Subcutaneous adipose tissue (tissue), 4 donors: ENCODE data around the gene PSEN2. TPM values are rescaled to one million over a fixed set of nuclear protein-coding genes. Genes with fewer than 3 reads are reported as not detected.

ENCODE experiments used
- total RNA-seq, 4 donors: library from RNA; depleted of rRNA; stranded (reverse); fragments of >200 nt; gene quantifications; one replicate each; pipeline ENCODE4 v1.1.0, GENCODE V29; 2016
- TF ChIP-seq, protein P1 (sequence below): fragments of 450-650 bp; IDR thresholded peaks from one replicate; pipeline ENCODE4 v1.5.1; 2016; ENCODE audit warnings: low read depth, mild to moderate bottlenecking, control low read depth, antibody characterized with exemption, moderate library complexity

Gene PSEN2
- total RNA-seq, 4 donors from 2014 or later: 14.2 to 37.0 (median 26.5) TPM

DNA sequence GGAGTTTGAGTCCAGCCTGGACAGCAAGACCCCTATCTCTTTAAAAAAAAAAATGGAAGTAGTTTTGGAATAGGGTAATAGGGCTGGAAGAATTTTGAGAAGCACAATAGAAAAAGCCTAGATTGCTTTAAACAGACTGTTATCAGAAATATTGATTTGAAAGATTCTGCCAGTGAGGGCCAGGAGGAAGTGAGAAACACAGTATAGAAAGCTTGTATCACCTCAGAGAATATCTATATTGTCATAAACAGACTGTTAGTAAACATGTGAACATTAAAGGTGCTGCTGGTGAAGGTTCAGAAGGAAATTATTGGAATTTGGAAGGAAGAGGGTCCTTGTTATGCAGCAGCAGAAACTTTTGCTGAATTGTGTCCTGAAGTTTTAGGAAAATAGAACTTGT, 24.8 kb upstream of the PSEN2 start:
- TF ChIP-seq, protein P1, sequence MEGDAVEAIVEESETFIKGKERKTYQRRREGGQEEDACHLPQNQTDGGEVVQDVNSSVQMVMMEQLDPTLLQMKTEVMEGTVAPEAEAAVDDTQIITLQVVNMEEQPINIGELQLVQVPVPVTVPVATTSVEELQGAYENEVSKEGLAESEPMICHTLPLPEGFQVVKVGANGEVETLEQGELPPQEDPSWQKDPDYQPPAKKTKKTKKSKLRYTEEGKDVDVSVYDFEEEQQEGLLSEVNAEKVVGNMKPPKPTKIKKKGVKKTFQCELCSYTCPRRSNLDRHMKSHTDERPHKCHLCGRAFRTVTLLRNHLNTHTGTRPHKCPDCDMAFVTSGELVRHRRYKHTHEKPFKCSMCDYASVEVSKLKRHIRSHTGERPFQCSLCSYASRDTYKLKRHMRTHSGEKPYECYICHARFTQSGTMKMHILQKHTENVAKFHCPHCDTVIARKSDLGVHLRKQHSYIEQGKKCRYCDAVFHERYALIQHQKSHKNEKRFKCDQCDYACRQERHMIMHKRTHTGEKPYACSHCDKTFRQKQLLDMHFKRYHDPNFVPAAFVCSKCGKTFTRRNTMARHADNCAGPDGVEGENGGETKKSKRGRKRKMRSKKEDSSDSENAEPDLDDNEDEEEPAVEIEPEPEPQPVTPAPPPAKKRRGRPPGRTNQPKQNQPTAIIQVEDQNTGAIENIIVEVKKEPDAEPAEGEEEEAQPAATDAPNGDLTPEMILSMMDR: no peak

DNA sequence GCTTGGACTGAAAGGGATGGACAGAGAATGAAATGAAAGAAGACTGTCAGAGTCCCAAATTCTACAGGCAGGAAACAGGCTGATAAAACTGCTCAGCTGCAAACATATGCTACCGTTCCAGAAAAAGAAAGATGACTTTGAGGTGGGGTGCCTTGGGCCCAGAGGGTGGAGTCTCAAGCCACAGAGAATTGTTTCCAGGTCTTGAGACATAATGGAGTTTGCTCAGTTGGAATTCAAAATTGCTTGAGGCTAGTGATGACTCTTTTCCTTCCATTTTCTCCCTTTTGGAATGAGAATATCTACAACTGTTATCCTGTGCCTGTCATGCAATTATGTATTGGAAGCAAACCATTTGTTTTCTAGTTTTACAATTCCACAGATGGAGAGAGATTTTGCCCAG, 23.6 kb upstream of the PSEN2 start:
- TF ChIP-seq, protein P1: no peak

DNA sequence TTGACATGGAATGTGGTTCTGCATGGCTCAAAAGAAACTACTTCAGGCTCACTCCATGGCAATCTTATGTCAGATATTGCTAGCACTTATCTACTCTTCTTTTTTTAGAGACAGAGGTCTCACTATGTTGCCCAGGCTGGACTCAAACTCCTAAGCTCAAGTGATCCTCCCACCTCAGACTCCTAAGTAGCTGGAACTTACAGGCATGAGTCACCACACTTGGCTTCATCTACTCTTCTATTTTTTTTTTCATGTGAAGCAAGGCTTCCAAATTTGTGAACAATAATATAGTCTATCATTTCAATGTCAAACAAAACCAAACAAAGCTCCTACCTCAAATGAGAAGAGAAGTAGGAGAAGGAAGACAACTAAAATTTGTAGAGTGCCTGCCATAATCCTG, 7.5 kb upstream of the PSEN2 start:
- TF ChIP-seq, protein P1: no peak

DNA sequence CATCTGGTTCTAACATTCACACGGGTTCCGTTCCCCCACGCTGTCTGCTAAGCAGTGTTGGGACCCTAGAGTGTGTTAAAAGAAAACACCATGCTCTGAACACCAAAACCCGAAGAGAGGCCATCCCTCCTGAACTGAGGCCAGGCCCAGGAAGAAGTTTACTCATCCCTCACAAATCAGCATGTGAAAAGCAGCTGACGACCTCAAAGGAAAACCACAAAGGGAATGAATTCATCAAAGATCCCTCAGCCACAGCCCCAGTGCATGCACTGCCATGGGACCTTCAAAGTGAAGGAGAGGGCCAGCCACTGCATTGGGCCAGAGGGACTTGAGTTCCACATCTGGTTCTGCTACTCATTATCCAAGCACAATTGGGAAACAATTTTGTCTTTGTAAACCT, 7.0 kb upstream of the PSEN2 start:
- TF ChIP-seq, protein P1: no peak

DNA sequence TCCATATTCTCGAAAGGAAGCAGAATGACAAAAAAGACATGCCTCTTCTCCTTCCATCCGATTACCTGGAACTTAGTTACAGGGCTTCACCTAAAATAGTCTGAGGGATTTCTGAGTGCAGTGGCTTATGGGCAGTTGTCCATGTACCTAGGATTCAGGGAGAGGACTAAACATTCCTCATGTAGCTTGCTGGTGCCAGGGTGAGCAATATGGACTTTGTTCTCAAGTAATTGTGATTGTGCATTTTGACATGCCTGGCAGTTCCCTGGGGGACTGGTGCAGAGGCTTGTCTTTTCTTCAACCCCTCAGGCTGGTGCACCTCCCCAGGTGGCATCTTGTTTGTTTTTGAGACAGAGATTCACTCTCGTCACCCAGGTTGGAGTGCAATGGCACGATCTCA, 6.1 kb upstream of the PSEN2 start:
- TF ChIP-seq, protein P1: no peak

DNA sequence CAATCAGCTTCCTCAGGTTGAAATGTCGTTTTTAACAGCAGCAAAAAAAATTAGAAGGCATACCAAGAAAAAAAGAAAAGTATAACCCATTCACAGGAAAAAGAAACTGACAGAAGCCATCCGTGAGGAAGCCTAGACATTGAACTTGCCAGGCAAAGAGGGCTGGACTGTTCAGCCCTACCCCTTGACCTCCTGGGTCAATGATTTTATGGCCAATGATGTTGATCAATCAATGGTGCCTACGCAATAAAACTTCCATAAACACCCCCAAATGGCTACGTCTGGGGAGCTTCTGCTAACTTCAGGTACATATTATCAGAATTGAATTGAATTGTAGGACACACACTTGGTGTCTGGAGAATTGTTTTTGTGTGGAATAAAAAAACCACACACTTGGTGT, 4.8 kb upstream of the PSEN2 start:
- TF ChIP-seq, protein P1: no peak

DNA sequence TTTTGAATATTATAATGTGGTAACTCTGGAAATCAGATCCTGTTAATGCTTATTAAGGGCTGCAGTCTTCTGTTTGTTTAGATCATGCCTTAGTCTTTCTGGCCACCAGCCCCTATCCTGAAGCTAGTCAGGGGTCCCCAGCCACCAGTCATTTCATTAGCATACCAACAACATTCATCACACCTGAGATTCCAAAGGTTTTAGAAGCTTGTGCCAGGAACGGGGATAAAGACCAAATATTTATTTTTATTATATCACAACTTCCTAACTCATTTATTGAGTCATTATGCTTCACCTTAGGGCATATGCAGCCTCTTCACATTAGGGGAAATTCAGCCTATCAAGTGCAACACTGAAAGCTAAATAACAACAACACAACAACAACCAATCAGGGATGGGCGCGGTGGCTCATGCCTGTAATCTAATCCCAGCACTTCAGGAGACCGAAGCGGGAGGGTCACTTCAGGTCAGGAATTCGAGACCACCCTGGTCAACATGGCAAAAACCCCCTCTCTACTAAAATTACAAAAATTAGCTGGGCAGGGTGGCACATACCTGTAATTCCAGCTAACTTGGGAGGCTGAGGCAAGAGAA, 2.9 kb upstream of the PSEN2 start:
- TF ChIP-seq, protein P1: no peak

DNA sequence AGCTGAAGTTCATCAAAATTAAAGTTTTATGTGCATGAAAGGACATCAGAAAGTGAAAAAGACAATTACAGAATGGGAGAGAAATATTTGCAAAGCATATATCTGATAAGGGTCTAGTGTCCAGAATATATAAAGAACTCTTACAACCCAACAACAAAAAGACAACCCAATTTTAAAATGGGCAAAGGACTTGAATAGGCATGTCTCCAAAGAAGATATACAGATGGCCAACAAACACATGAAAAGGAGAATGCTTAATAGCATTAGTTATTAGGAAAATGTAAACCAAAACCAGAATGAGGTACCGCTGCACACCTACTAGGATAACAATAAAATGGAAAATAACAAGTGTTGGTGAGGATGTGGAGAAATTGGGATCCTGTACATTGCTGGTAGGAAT, 1.7 kb upstream of the PSEN2 start:
- TF ChIP-seq, protein P1: no peak
